Testis (tissue), 3 donors: ENCODE results near the gene ZSWIM2. TPM values are rescaled to one million over a fixed set of nuclear protein-coding genes. Genes with fewer than 3 reads are reported as not detected.

Source experiments
- DNase-seq: peaks from one replicate; pipeline ENCODE4 v3.0.0-alpha.2; 2019
- H3K27ac ChIP-seq, 2 donors: fragments of 200-600 bp; sonication (generic); one replicate each; pipeline ENCODE4 v1.5.1; 2019
- H3K27me3 ChIP-seq: fragments of 200-600 bp; sonication (generic); one replicate; pipeline ENCODE4 v1.5.1; 2019
- H3K36me3 ChIP-seq: fragments of 200-600 bp; sonication (generic); one replicate; pipeline ENCODE4 v1.5.1; 2017; ENCODE audit warnings: low read depth; ENCODE audit errors: missing control alignments
- H3K4me1 ChIP-seq: fragments of 200-600 bp; sonication (generic); one replicate; pipeline ENCODE4 v1.5.1; 2019
- H3K4me3 ChIP-seq, 2 donors: fragments of 200-600 bp; sonication (generic); one replicate each; pipeline ENCODE4 v1.5.1; 2017 to 2019
- H3K9me3 ChIP-seq: fragments of 200-600 bp; sonication (generic); one replicate; pipeline ENCODE4 v1.5.1; 2017
- POLR2A ChIP-seq: fragments of 450-650 bp; IDR thresholded peaks from one replicate; pipeline ENCODE4 v1.6.1; 2017; ENCODE audit warnings: antibody characterized with exemption, mild to moderate bottlenecking, moderate library complexity
- WGBS, 2 donors: methylation state at CpG; one replicate each; pipeline ENCODE4 v1.1.5; 2018; 5-methylcytosine and 5-hydroxymethylcytosine counted together
- intact Hi-C: fragments of 100-400 bp; cut with DNase I; formaldehyde crosslinking; loops from one replicate; pipeline ENCODE4 v1.15.1; 2023; ENCODE audit warnings: low total_unique reads
- polyA plus RNA-seq: library from polyadenylated mRNA; stranded (reverse); fragments of 350-450 nt; fragmentation: Illumina TruSeq; extraction: RNeasy Lipid Tissue Mini Kit (QIAGEN cat#74804); gene quantifications from one replicate; pipeline ENCODE4 v1.2.3, GENCODE V29; 2014; ENCODE audit warnings: low read depth, low replicate concordance; ENCODE audit not compliant: insufficient read depth
- total RNA-seq, 2 donors: library from RNA; depleted of rRNA; stranded (reverse); fragments of >200 nt; gene quantifications; one replicate each; pipeline ENCODE4 v1.2.3, GENCODE V29; 2016
- TF ChIP-seq, protein P1 (sequence below), 3 experiments: fragments of 450-650 bp in 2 of 3; fragments of 200-600 bp in 1 of 3; sonication (generic) in 1 of 3; IDR thresholded peaks; one replicate each; pipeline ENCODE4 v1.5.1; 2016 to 2019; ENCODE audit warnings: antibody characterized with exemption in 3 of 3, mild to moderate bottlenecking in 2 of 3, moderate library complexity in 1 of 3

Gene ZSWIM2
- total and polyA plus RNA-seq, 3 donors from 2014 or later = 5.0 to 11.2 (median 7.9) TPM

DNA sequence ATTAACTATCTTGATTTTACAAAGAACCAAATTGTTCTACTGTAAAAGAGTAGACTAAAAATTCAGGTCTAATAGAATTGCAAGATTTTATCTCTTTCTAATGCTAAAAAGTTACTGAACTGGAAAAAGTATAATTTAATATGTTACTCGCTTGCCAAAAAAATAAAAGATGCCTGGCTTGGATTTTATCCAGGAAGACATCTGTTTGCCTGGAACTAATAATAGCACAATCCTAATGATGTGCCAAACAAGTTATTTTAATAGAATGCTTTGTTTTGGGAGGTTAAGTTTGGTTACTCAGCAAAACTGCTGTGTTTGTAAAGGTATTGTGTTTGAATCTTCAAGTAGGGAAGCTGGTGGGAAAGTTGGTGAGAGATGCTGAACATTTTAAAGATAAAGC lies 19.4 kb upstream of the ZSWIM2 start:
- Histone ChIP-seq H3K9me3 (no peaks in the 10 kb centered on the region), H3K36me3 (no peaks in the 10 kb centered on the region), H3K27ac (no peak overlapping the region), H3K27me3 (no peaks in the 10 kb centered on the region), H3K4me1 (no peaks in the 10 kb centered on the region), H3K4me3 (no peak overlapping the region)
- WGBS, 2 donors = 34% methylated on average over 1 of the region's 1 CpG
- intact Hi-C loops = no loop called here
- TF ChIP-seq POLR2A = no peak
- TF ChIP-seq, protein P1, sequence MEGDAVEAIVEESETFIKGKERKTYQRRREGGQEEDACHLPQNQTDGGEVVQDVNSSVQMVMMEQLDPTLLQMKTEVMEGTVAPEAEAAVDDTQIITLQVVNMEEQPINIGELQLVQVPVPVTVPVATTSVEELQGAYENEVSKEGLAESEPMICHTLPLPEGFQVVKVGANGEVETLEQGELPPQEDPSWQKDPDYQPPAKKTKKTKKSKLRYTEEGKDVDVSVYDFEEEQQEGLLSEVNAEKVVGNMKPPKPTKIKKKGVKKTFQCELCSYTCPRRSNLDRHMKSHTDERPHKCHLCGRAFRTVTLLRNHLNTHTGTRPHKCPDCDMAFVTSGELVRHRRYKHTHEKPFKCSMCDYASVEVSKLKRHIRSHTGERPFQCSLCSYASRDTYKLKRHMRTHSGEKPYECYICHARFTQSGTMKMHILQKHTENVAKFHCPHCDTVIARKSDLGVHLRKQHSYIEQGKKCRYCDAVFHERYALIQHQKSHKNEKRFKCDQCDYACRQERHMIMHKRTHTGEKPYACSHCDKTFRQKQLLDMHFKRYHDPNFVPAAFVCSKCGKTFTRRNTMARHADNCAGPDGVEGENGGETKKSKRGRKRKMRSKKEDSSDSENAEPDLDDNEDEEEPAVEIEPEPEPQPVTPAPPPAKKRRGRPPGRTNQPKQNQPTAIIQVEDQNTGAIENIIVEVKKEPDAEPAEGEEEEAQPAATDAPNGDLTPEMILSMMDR (IDR thresholded peaks at IDR 0.05) = no peak
- no peak for DNase-seq

DNA sequence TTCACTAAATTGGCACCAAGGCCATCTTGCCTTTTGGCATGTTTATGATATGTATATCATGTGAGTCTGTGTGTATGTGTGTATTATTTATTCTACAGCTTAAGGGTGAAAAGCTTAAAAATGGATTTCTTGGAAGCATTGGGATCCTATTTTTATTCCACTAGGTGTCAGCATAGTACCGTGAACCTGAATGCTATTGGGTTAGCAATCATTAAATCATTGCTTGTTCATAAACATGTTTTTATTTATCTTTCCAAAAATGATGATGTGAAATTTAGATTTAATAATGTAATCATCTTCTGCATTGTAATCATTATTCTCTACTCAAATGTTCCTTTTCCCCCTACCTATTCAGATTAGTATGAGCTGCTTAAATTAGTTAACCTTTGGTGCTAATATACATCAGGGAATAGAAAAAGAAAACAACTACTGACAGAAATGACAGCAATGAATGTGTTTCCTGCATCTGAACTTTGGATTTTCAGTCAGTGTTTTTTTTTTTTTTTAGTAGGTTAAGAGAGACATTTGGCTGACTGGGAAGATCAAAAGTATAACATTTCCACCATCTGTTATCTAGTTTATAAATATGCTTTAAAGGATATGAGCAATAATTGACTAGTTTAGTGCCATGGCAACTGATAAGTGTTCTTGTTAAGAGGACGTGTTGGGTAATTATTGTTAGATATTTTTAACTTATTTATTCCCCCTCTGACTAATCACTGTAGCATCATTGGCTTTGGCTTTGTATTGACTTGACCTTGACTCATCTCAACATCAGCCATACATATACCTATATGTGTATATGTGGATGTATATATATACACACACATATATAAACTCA lies 14.1 kb upstream of the ZSWIM2 start:
- Histone ChIP-seq H3K27ac (no peak overlapping the region), H3K36me3 (no peaks in the 10 kb centered on the region), H3K9me3 (no peaks in the 10 kb centered on the region), H3K27me3 (no peaks in the 10 kb centered on the region), H3K4me3 (no peak overlapping the region), H3K4me1 (no peaks in the 10 kb centered on the region)
- whole genome bisulfite sequencing, 2 donors = 25 to 35% methylated on average over 2 of the region's 2 CpGs
- DNase-seq = no peak
- no peak for TF ChIP-seq POLR2A
- TF ChIP-seq, protein P1 (IDR thresholded peaks at IDR 0.05) = peak; percentile 48 to 69 (median 55)
- intact Hi-C loops = no loop called here

DNA sequence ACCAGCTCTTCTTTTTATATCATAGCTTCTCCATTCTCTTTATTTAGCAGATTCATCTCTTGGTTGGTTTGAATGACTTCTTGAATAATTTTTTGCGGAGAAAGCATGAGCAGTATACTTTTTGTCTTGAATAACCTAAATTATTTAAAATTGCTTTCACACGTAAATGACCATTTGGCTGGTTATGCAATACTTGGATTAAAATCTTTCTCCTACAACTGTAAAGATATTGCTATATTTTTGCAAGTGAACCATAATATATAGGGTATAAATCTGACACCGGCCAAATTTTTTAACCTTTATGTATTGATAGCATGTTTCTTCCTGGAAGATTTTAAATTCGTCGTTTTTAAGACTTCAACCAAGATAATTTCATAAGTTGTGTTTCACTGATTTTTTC lies 6.2 kb upstream of the ZSWIM2 start:
- Histone ChIP-seq H3K27ac (no peak overlapping the region), H3K36me3 (no peaks in the 10 kb centered on the region), H3K4me3 (no peak overlapping the region), H3K9me3 (no peaks in the 10 kb centered on the region), H3K27me3 (no peaks in the 10 kb centered on the region), H3K4me1 (no peaks in the 10 kb centered on the region)
- 95 to 96% methylated on average over 5 of the region's 5 CpGs for WGBS, 2 donors
- DNase-seq = no peak
- intact Hi-C loops = no loop called here
- TF ChIP-seq, protein P1 (IDR thresholded peaks at IDR 0.05) = no peak
- no peak for TF ChIP-seq POLR2A

DNA sequence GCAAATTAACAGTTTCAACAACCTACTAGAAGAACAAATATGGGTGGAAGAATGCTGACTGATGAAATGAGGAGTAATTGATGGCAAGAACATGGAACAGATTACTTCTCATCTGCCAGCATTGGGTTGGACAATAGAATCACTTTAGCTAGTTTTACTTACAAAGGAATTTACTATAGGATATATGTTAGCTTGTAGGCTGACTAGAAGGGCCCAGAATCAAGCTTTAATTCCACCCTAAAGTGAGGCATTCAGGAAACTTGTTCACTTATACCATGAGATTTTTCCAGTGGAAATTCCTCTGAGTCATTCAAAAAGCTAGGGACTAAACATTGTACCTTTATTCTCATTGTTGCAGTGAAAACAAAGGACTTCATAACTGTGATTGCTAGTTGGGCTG lies 5.0 kb upstream of the ZSWIM2 start:
- Histone ChIP-seq H3K36me3 (no peaks in the 10 kb centered on the region), H3K4me1 (no peaks in the 10 kb centered on the region), H3K4me3 (no peak overlapping the region), H3K27ac (no peak overlapping the region), H3K27me3 (no peaks in the 10 kb centered on the region), H3K9me3 (no peaks in the 10 kb centered on the region)
- no peak for TF ChIP-seq POLR2A
- TF ChIP-seq, protein P1 (IDR thresholded peaks at IDR 0.05) = no peak
- intact Hi-C loops = no loop called here
- DNase-seq = no peak

DNA sequence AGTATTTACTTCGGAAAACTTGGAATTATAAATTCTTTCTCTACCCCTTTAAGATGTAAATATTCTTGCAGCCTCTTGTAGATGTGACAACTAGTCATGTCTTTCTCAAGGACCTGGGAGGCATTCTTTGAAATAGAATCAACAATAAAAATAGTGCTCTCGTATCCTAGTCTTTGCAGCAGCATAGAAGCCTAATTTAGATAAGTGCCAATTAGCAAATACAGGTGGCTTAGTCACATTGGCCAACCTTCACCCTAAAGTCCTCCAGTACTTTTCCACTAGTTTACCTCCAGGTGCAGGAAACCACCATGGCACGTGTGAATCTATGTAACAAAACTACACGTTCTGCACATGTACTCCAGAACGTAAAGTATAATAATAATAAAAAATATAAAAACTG lies 3.5 kb upstream of the ZSWIM2 start:
- Histone ChIP-seq H3K27me3 (no peaks in the 10 kb centered on the region), H3K36me3 (no peaks in the 10 kb centered on the region), H3K4me3 (no peak overlapping the region), H3K9me3 (no peaks in the 10 kb centered on the region), H3K4me1 (no peaks in the 10 kb centered on the region), H3K27ac (no peak overlapping the region)
- WGBS, 2 donors = 85 to 88% methylated on average over 5 of the region's 5 CpGs
- TF ChIP-seq POLR2A = no peak
- TF ChIP-seq, protein P1 (IDR thresholded peaks at IDR 0.05) = no peak
- intact Hi-C loops = no loop called here
- DNase-seq = no peak
